A549 (cell line): ENCODE data around the gene ZNF789. TPM values are rescaled to one million over a fixed set of nuclear protein-coding genes. Genes with fewer than 3 reads are reported as not detected.
A peak's percentile ranks its signal among the peaks of the same experiment; 100 is the strongest.

Experiments
- ATAC-seq, 2 experiments: fragments of 200-7000 bp in 1 of 2; fragments of >200 bp in 1 of 2; cut with Nextera tagmentation in 1 of 2; cut with Tn5 transposase in 1 of 2; 3 replicates each; pipeline versions ENCODE4 v1.8.0 to v1.9.1; 2018 to 2020; ENCODE audit warnings: mild to moderate bottlenecking in 1 of 2, moderate library complexity in 1 of 2
- CTCF ChIA-PET: fragments of 300-600 bp; sonication (Branson Sonifier 250); formaldehyde crosslinking; extraction: SDS; loops from one replicate; lab custom pipeline; 2021; ENCODE audit warnings: antibody characterized with exemption, inconsistent platforms; lab: Yijun Ruan, JAX
- POLR2A ChIA-PET: fragments of 350-600 bp; formaldehyde crosslinking; extraction: SDS; loops from one replicate; lab custom pipeline; 2021; ENCODE audit warnings: antibody characterized with exemption, inconsistent platforms; lab: Yijun Ruan, JAX
- DNase-seq, 2 experiments: peaks; one replicate each; pipeline versions ENCODE4 v3.0.0 to v3.0.0-alpha.2; 2011 to 2016; ENCODE audit warnings: low read depth in 1 of 2, low spot score in 1 of 2
- FAIRE-seq: peaks from 2 replicates; lab custom pipeline; 2011; peaks lifted over from hg19 to GRCh38; lab: Jason Lieb, UNC
- H3K27ac ChIP-seq, 2 experiments: fragments of >200 bp; sonication (Bioruptor Twin); formaldehyde crosslinking; 3 replicates each; pipeline ENCODE4 v1.5.1; 2016 to 2017
- H3K4me1 ChIP-seq: fragments of >200 bp; sonication (Bioruptor Twin); formaldehyde crosslinking; 3 replicates; pipeline ENCODE4 v1.6.1; 2016
- H3K4me2 ChIP-seq: fragments of >200 bp; sonication (Bioruptor Twin); formaldehyde crosslinking; 3 replicates; pipeline ENCODE4 v1.6.1; 2016
- H3K4me3 ChIP-seq: fragments of >200 bp; sonication (Bioruptor Twin); formaldehyde crosslinking; 3 replicates; pipeline ENCODE4 v1.5.1; 2016
- H3K9me3 ChIP-seq: fragments of >200 bp; sonication (Bioruptor Twin); formaldehyde crosslinking; 3 replicates; pipeline ENCODE4 v1.6.1; 2016
- ATOH8 ChIP-seq: fragments of 250-450 bp; sonication (Bioruptor Pico); IDR thresholded peaks from 2 replicates; pipeline ENCODE4 v1.5.0; 2020; ENCODE audit warnings: low read depth, mild to moderate bottlenecking, moderate library complexity
- CBX2 ChIP-seq: fragments of 200-600 bp; sonication (generic); IDR thresholded peaks from 2 replicates; pipeline ENCODE4 v1.6.1; 2016; ENCODE audit warnings: low read depth, mild to moderate bottlenecking, borderline replicate concordance
- CBX8 ChIP-seq: fragments of 200-600 bp; sonication (generic); IDR thresholded peaks from 2 replicates; pipeline ENCODE4 v1.6.1; 2016
- ELK1 ChIP-seq: fragments of 150-350 bp; IDR thresholded peaks from 2 replicates; pipeline ENCODE4 v1.6.1; 2014; ENCODE audit warnings: low read depth, mild to moderate bottlenecking, low read length
- FOSB ChIP-seq: fragments of 250-450 bp; sonication (Bioruptor Pico); IDR thresholded peaks from 2 replicates; pipeline ENCODE4 v1.5.0; 2020; ENCODE audit warnings: mild to moderate bottlenecking, moderate library complexity
- GATA3 ChIP-seq: IDR thresholded peaks from 2 replicates; pipeline ENCODE4 v1.6.1; 2012; ENCODE audit warnings: borderline replicate concordance
- HEYL ChIP-seq: fragments of 250-450 bp; sonication (Bioruptor Pico); IDR thresholded peaks from 2 replicates; pipeline ENCODE4 v1.8.0; 2021; ENCODE audit warnings: mild to moderate bottlenecking, moderate library complexity
- HOXA7 ChIP-seq: fragments of 250-450 bp; sonication (Bioruptor Pico); IDR thresholded peaks from 2 replicates; pipeline ENCODE4 v1.5.0; 2020; ENCODE audit warnings: mild to moderate bottlenecking, moderate library complexity
- HOXB13 ChIP-seq: fragments of 250-450 bp; sonication (Bioruptor Pico); IDR thresholded peaks from 2 replicates; pipeline ENCODE4 v1.5.0; 2020; ENCODE audit warnings: low read depth, mild to moderate bottlenecking, moderate library complexity
- KDM5A ChIP-seq: fragments of 200-600 bp; sonication (generic); IDR thresholded peaks from 2 replicates; pipeline ENCODE4 v1.6.1; 2016; ENCODE audit warnings: antibody characterized with exemption, mild to moderate bottlenecking
- MAFK ChIP-seq: fragments of 450-650 bp; IDR thresholded peaks from 2 replicates; pipeline ENCODE4 v1.6.1; 2014; ENCODE audit not compliant: partially characterized antibody
- PHF8 ChIP-seq: fragments of 200-600 bp; sonication (generic); IDR thresholded peaks from 2 replicates; pipeline ENCODE4 v1.6.1; 2016; ENCODE audit warnings: low read depth, mild to moderate bottlenecking, antibody characterized with exemption, moderate library complexity, borderline replicate concordance
- POLR2A ChIP-seq: IDR thresholded peaks from 2 replicates; pipeline ENCODE4 v1.6.1; 2012; ENCODE audit warnings: mild to moderate bottlenecking, low read length
- REST ChIP-seq: fragments of 200-600 bp; sonication (generic); IDR thresholded peaks from 2 replicates; pipeline ENCODE4 v1.6.1; 2016; ENCODE audit warnings: antibody characterized with exemption, mild to moderate bottlenecking, moderate library complexity
- RFX5 ChIP-seq: fragments of 450-650 bp; IDR thresholded peaks from 2 replicates; pipeline ENCODE4 v1.7.1; 2014; ENCODE audit warnings: antibody characterized with exemption, mild to moderate bottlenecking, moderate library complexity
- RNF2 ChIP-seq: fragments of 200-600 bp; sonication (generic); IDR thresholded peaks from 2 replicates; pipeline ENCODE4 v1.6.1; 2016; ENCODE audit warnings: low read depth, mild to moderate bottlenecking, antibody characterized with exemption, moderate library complexity, borderline replicate concordance
- SREBF2 ChIP-seq: fragments of 450-650 bp; IDR thresholded peaks from 2 replicates; pipeline ENCODE4 v1.6.1; 2014; ENCODE audit warnings: mild to moderate bottlenecking, moderate library complexity
- ZC3H11A ChIP-seq: fragments of 450-650 bp; IDR thresholded peaks from 2 replicates; pipeline ENCODE4 v1.6.1; 2014; ENCODE audit warnings: antibody characterized with exemption, mild to moderate bottlenecking
- ZSCAN20 ChIP-seq: fragments of 250-450 bp; sonication (Bioruptor Pico); IDR thresholded peaks from 2 replicates; pipeline ENCODE4 v1.8.0; 2022; ENCODE audit warnings: mild to moderate bottlenecking, moderate library complexity
- WGBS: methylation state at CpG from one replicate; pipeline ENCODE4 v1.1.6; 2017; ENCODE audit errors: missing lambda C conversion rate; 5-methylcytosine and 5-hydroxymethylcytosine counted together
- polyA plus RNA-seq, 4 experiments: library from polyadenylated mRNA; depleted of rRNA in 3 of 4; stranded (reverse); fragments of >200 nt; fragmentation: RNase III in 1 of 4; extraction: RNeasy Plus Mini Kit Qiagen cat#74134 plus additional on column Dnase treatment in 1 of 4; gene quantifications; 2 replicates in 3 of 4; 3 replicates in 1 of 4; pipeline ENCODE4 v1.2.3, GENCODE V29; 2011 to 2017

Gene ZNF789
- polyA plus RNA-seq, 2 of the 4 experiments (the other 2 are of a cell fraction) = 7.5 to 11.6 TPM

GRCh38 chr7:99424932-99425730 lies 47.6 kb upstream of the ZNF789 start:
- no peak overlapping the region for H3K4me3 ChIP-seq
- TF ChIP-seq HOXA7 (CRISPR knock-in tag) (no peak), ZSCAN20 (no peak), POLR2A (no peak), GATA3 (no peak), KDM5A (no peak)
- TF ChIP-seq, all 56 proteins: peak for 0
- Histone ChIP-seq H3K4me1 (no peaks in the 10 kb centered on the region), H3K4me2 (no peak overlapping the region), H3K27ac (no peak overlapping the region), H3K9me3 (no peaks in the 10 kb centered on the region)
- POLR2A ChIA-PET = interaction anchor here (0.6 kb wide), 1 partner anchor 92 kb away, joined by 3 read pairs; no protein-coding TSS in a partner anchor
- FAIRE-seq (no peak), DNase-seq (no peak), ATAC-seq (no peak)
- CTCF ChIA-PET = interaction anchor here (0.5 to 3.3 kb wide), 4 partner anchors 8 to 91 kb away, joined by 3 to 21 read pairs (median 6); no protein-coding TSS in a partner anchor
- 93% methylated on average over 15 of the region's 24 CpGs for WGBS

- Histone ChIP-seq H3K4me2 (no peak overlapping the region), H3K4me3 (no peak overlapping the region), H3K4me1 (no peaks in the 10 kb centered on the region)
- no peak for DNase-seq
- CTCF ChIA-PET = interaction anchor here (1.4 kb wide), 1 partner anchor 14 kb away, joined by 6 read pairs; no protein-coding TSS in a partner anchor
- TF ChIP-seq MAFK (no peak), CBX8 (no peak), KDM5A (no peak), FOSB (CRISPR knock-in tag) (no peak), HEYL (CRISPR knock-in tag) (no peak), ELK1 (no peak), REST (no peak), ATOH8 (CRISPR knock-in tag) (no peak), SREBF2 (no peak), GATA3 (no peak), PHF8 (no peak), ZC3H11A (no peak), RFX5 (no peak), HOXB13 (CRISPR knock-in tag) (no peak), CBX2 (no peak), RNF2 (no peak), HOXA7 (CRISPR knock-in tag) (no peak)
- TF ChIP-seq, all 56 proteins: peak for 0
- 94% methylated on average over 10 of the region's 10 CpGs for WGBS
- FAIRE-seq (no peak), ATAC-seq (peak; percentile 14 to 31; a peak in 2 of 6 replicates)
- POLR2A ChIA-PET = no interaction called here
- Histone ChIP-seq H3K27ac (no peak overlapping the region), H3K9me3 (no peaks in the 10 kb centered on the region)
These were observed 43.6 kb upstream of the ZNF789 start for GRCh38 chr7:99428972-99429566.
